ENCODE data around the gene AKT3. TPM values are rescaled to one million over a fixed set of nuclear protein-coding genes. Genes with fewer than 3 reads are reported as not detected.
"Not testable (repeated sequence)": the region's sequence is repeated elsewhere in the genome, so short reads cannot be mapped to it uniquely, and the experiment has no call there.

AKT3 gene
- total and polyA plus RNA-seq, 3 donors from 2014 or later = 32.3 to 70.9 (median 61.8) TPM

DNA sequence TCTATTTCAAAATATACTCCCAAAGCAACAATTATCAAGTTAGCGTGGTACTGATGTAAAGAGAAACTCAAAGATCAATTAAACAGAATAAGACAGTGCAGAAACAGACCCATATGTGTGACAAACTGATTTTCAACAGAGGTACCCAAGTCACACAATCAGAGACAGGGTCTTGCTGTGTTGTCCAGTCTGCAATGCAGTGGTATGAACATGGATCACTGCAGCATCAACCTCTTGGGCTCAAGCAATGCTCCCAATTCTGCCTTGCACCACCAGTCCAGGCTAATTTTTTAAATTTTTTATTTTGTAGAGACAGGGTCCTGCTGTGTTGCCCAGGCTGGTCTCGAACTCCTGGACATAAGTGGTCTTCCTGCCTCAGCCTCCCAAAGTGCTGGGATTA lies 255.6 kb downstream of the AKT3 start:
- intact Hi-C loops (cut with DNase I; ENCODE audit: low total_unique reads) = no loop called here
- H3K36me3 ChIP-seq (ENCODE audit: low read depth, missing control alignments) = no peaks in the 10 kb centered on the region
- TF ChIP-seq POLR2A (IDR thresholded peaks at IDR 0.05) = no peak
- TF ChIP-seq, protein P1, sequence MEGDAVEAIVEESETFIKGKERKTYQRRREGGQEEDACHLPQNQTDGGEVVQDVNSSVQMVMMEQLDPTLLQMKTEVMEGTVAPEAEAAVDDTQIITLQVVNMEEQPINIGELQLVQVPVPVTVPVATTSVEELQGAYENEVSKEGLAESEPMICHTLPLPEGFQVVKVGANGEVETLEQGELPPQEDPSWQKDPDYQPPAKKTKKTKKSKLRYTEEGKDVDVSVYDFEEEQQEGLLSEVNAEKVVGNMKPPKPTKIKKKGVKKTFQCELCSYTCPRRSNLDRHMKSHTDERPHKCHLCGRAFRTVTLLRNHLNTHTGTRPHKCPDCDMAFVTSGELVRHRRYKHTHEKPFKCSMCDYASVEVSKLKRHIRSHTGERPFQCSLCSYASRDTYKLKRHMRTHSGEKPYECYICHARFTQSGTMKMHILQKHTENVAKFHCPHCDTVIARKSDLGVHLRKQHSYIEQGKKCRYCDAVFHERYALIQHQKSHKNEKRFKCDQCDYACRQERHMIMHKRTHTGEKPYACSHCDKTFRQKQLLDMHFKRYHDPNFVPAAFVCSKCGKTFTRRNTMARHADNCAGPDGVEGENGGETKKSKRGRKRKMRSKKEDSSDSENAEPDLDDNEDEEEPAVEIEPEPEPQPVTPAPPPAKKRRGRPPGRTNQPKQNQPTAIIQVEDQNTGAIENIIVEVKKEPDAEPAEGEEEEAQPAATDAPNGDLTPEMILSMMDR (IDR thresholded peaks at IDR 0.05) = no peak
- 94 to 97% methylated on average over 2 of the region's 2 CpGs for WGBS, 2 donors
- H3K4me3 ChIP-seq = no peak overlapping the region
- H3K27ac ChIP-seq = no peak overlapping the region
- no peaks in the 10 kb centered on the region for H3K9me3 ChIP-seq
- H3K27me3 ChIP-seq = no peaks in the 10 kb centered on the region
- no peak for DNase-seq
- no peaks in the 10 kb centered on the region for H3K4me1 ChIP-seq

DNA sequence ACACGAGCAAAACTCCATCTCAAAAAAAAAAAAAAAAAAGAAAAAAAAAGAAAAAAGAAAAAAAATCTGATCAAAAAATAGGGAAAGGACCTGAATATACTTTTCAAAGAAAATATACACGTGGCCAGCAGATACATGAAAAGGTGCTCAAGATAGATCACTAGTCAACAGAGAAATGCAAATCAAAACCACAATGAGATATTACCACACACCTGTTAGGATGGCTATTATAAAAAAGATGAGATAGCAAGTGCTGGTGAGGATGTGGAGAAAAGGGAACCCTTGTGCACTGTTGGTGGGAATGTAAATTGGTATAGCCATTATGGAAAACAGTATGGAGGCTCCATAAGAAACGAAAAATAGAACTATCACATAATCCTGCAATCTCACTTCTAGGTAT lies 260.8 kb downstream of the AKT3 start:
- H3K4me3 ChIP-seq; H3K36me3 ChIP-seq (ENCODE audit: low read depth, missing control alignments); H3K4me1 ChIP-seq; intact Hi-C loops (cut with DNase I; ENCODE audit: low total_unique reads); H3K27ac ChIP-seq; DNase-seq; H3K9me3 ChIP-seq; H3K27me3 ChIP-seq: not testable (repeated sequence)
- WGBS, 2 donors = 92 to 96% methylated on average over 3 of the region's 3 CpGs

DNA sequence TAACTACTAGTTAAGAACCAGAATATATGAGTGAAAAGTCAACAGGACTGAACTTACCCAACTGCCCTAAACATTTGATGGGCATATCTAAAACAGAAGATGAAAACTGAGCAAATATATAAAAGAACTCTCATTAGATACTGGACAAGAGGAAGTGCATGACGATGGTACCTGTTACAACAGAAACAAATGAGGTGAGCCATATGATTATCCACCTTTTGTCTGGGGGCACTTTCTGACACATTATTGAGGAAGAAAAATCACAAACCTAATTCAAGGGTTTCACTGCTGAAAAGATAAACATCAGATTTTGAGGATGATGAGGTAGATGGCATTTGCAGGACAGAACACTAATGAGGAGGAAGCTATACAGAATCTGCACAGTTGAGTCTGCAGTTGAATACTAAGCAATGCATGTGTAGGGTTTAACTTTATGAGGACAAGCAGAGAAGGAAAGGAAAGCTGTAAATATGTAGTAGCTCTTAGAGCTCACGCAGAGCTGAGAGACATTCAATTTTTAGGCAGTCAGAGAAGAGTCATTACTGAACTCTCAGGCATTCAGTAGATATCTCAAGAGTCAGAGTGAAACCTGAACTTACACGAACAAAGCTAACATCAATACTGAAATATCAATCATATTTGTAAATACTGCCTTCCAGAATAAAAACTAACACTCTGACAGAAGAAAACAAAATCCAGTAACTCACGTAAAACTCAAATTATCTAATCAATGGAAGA lies 262.1 kb downstream of the AKT3 start:
- no peak overlapping the region for H3K4me3 ChIP-seq
- TF ChIP-seq POLR2A (IDR thresholded peaks at IDR 0.05) = no peak
- TF ChIP-seq, protein P1 (IDR thresholded peaks at IDR 0.05) = no peak
- WGBS, 2 donors = 94% methylated on average over 4 of the region's 4 CpGs
- H3K27me3 ChIP-seq = no peaks in the 10 kb centered on the region
- intact Hi-C loops (cut with DNase I; ENCODE audit: low total_unique reads) = no loop called here
- no peaks in the 10 kb centered on the region for H3K4me1 ChIP-seq
- DNase-seq = no peak
- H3K9me3 ChIP-seq = no peaks in the 10 kb centered on the region
- no peak overlapping the region for H3K27ac ChIP-seq
- no peaks in the 10 kb centered on the region for H3K36me3 ChIP-seq (ENCODE audit: low read depth, missing control alignments)

DNA sequence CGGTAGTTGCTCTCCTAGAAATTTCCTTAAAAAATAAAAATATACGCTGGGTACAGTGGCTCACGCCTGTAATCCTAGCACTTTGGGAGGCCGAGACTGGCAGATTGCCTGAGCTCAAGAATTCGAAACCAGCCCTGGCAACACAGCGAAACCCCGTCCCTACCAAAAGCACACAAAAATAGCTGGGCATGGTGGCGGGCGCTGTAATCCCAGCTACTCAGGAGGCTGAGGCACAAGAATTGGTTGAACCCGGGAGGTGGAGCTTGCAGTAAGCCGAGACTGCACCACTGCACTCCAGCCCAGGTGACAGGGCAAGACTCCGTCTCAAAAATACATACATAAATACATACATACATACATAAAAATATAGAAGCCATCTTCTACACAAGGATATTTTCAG lies 262.8 kb downstream of the AKT3 start:
- intact Hi-C loops (cut with DNase I; ENCODE audit: low total_unique reads) = no loop called here
- no peaks in the 10 kb centered on the region for H3K36me3 ChIP-seq (ENCODE audit: low read depth, missing control alignments)
- TF ChIP-seq POLR2A (IDR thresholded peaks at IDR 0.05) = no peak
- TF ChIP-seq, protein P1 (IDR thresholded peaks at IDR 0.05) = no peak

DNA sequence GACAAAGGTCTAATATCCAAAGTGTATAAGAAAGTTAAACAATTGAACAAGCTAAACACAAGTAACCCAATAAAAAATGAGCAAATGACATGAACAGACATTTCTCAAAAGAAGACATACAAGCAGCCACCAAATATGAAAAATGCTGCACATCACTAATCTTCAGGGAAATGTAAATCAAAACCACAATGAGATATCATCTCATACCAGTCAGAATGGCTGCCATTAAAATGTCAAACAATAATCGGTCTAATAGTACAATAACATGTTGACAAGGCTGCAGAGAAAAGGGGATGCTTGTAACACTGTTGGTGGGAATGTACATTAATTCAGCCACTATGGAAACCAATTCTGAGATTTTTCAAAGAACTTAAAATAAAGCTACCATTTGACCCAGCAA lies 264.1 kb downstream of the AKT3 start:
- H3K9me3 ChIP-seq = no peaks in the 10 kb centered on the region
- no peaks in the 10 kb centered on the region for H3K36me3 ChIP-seq (ENCODE audit: low read depth, missing control alignments)
- DNase-seq = no peak
- intact Hi-C loops (cut with DNase I; ENCODE audit: low total_unique reads) = no loop called here
- no peak overlapping the region for H3K4me3 ChIP-seq
- H3K27ac ChIP-seq = no peak overlapping the region
- 97 to 100% methylated on average over 1 of the region's 1 CpG for WGBS, 2 donors
- H3K4me1 ChIP-seq = no peaks in the 10 kb centered on the region
- H3K27me3 ChIP-seq = no peaks in the 10 kb centered on the region
- TF ChIP-seq, protein P1 (IDR thresholded peaks at IDR 0.05) = no peak
- TF ChIP-seq POLR2A (IDR thresholded peaks at IDR 0.05) = no peak

More for the DNA sequence above, 262.8 kb downstream of the AKT3 start:
- Histone ChIP-seq H3K4me3 (no peak overlapping the region), H3K27ac (no peak overlapping the region), H3K27me3 (no peaks in the 10 kb centered on the region), H3K4me1 (no peaks in the 10 kb centered on the region), H3K9me3 (no peaks in the 10 kb centered on the region)
- no peak for DNase-seq
- 95% methylated on average over 12 of the region's 12 CpGs for WGBS, 2 donors
